ENCODE results near the gene TNIK. TPM values are rescaled to one million over a fixed set of nuclear protein-coding genes. Genes with fewer than 3 reads are reported as not detected.

Gene TNIK
- total RNA-seq, 6 donors from 2014 or later, result 23.2 to 74.4 (median 38.3) TPM

DNA sequence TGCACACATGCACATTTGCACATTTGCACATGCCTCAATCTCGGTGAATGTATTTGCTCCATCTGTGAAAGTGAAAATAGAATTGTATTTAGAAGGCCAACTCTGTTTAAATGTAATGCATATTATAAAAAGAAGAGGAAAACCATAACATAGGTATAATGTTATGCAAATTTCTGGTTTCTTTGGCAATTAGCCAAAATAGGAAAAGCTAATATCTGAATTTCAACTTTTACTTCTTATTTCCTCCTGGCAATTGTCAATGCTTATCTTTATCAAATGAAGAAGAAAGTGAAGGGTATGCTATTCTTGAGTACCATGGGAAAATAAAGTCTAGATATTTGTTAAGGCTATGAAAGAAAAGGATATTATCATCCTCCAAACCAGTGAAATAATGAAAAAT, 357.0 kb downstream of the TNIK start:
- Histone ChIP-seq H3K36me3 (peaks cover 0 to 6% (median 1%) of the 10 kb centered on the region in 4 donors), H3K9me3 (no peaks in the 10 kb centered on the region), H3K27me3 (no peaks in the 10 kb centered on the region), H3K4me3 (no peak overlapping the region), H3K27ac (no peak overlapping the region), H3K4me1 (no peaks in the 10 kb centered on the region)
- DNase-seq, result no peak
- no peak for TF ChIP-seq CTCF (IDR thresholded peaks at IDR 0.05)
- no peak for TF ChIP-seq POLR2AphosphoS5 (IDR thresholded peaks at IDR 0.05)
- TF ChIP-seq POLR2A (IDR thresholded peaks at IDR 0.05), result no peak
- TF ChIP-seq EP300 (IDR thresholded peaks at IDR 0.05), result no peak
- WGBS, 2 donors, result 88 to 91% methylated on average over 1 of the region's 1 CpG
- ATAC-seq (ENCODE audit: low FRiP score in 2 of 2), result no peak

GRCh38 chr3:171101982-171102641, 358.1 kb downstream of the TNIK start:
- no peaks in the 10 kb centered on the region for H3K9me3 ChIP-seq
- H3K27me3 ChIP-seq, result no peaks in the 10 kb centered on the region
- H3K27ac ChIP-seq, result no peak overlapping the region
- H3K36me3 ChIP-seq, result peaks cover 0 to 6% (median 1%) of the 10 kb centered on the region in 4 donors
- TF ChIP-seq POLR2A (IDR thresholded peaks at IDR 0.05), result no peak
- no peak for TF ChIP-seq EP300 (IDR thresholded peaks at IDR 0.05)
- TF ChIP-seq POLR2AphosphoS5 (IDR thresholded peaks at IDR 0.05), result no peak
- TF ChIP-seq CTCF (IDR thresholded peaks at IDR 0.05), result no peak
- no peak for DNase-seq
- no peaks in the 10 kb centered on the region for H3K4me1 ChIP-seq
- WGBS, 2 donors, result 93 to 97% methylated on average over 2 of the region's 2 CpGs
- no peak for ATAC-seq (ENCODE audit: low FRiP score in 2 of 2)
- H3K4me3 ChIP-seq, result no peak overlapping the region

DNA sequence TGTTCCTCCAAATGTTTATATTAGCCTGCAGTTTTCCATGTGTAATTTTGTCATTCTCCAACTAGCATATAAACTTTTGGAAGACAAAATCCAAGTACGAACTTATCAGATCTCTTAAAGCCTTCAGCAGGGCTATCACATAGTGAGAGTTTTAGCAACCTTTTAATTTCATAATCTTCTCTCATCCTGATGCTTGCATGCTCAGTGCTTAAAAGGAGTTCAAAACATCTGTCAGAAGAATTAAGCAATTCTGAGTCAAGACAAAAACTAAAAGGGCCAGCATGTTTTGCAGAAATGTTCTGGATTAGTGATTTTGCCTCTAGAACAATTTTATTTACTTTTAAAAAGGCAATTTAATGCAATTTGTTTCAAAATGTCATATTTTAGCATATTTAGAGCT, 360.3 kb downstream of the TNIK start:
- Histone ChIP-seq H3K4me3 (no peak overlapping the region), H3K9me3 (no peaks in the 10 kb centered on the region), H3K27ac (no peak overlapping the region), H3K4me1 (no peaks in the 10 kb centered on the region), H3K27me3 (no peaks in the 10 kb centered on the region), H3K36me3 (peaks cover 0 to 6% (median 0%) of the 10 kb centered on the region in 4 donors)
- WGBS, 2 donors, result 67 to 76% methylated on average over 1 of the region's 1 CpG
- TF ChIP-seq POLR2A (IDR thresholded peaks at IDR 0.05), result no peak
- no peak for TF ChIP-seq POLR2AphosphoS5 (IDR thresholded peaks at IDR 0.05)
- TF ChIP-seq EP300 (IDR thresholded peaks at IDR 0.05), result no peak
- no peak for TF ChIP-seq CTCF (IDR thresholded peaks at IDR 0.05)
- DNase-seq (no peak), ATAC-seq (ENCODE audit: low FRiP score in 2 of 2) (no peak)

DNA sequence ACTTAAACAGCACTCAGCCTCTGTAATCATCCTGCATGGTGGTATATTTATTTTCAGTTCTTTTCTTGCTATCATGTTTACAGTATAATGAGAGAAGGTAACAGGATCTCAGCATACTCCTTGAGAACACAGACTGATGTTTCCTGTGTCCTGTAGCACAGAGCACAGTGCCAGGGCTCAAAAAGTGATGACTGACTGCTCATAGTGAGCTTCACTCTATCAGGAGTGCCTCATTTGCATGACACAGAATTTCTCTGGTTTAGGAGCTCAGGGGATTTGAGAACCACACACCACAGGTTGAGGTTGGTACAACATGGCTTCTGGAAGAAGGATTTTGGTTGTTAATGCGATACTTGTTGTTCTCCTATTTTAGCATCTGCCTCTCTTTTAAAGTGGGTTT, 365.1 kb downstream of the TNIK start:
- H3K27ac ChIP-seq, result no peak overlapping the region
- WGBS, 2 donors, result 97 to 100% methylated on average over 1 of the region's 1 CpG
- no peaks in the 10 kb centered on the region for H3K27me3 ChIP-seq
- peaks cover 0 to 6% (median under 1%) of the 10 kb centered on the region in 4 donors for H3K4me1 ChIP-seq
- TF ChIP-seq EP300 (IDR thresholded peaks at IDR 0.05), result no peak
- no peak for TF ChIP-seq POLR2A (IDR thresholded peaks at IDR 0.05)
- no peak for TF ChIP-seq CTCF (IDR thresholded peaks at IDR 0.05)
- no peak for TF ChIP-seq POLR2AphosphoS5 (IDR thresholded peaks at IDR 0.05)
- ATAC-seq (ENCODE audit: low FRiP score in 2 of 2) (no peak), DNase-seq (no peak)
- H3K9me3 ChIP-seq, result no peaks in the 10 kb centered on the region
- no peaks in the 10 kb centered on the region for H3K36me3 ChIP-seq
- no peak overlapping the region for H3K4me3 ChIP-seq

- no peak for ATAC-seq (ENCODE audit: low FRiP score in 2 of 2)
- no peak for TF ChIP-seq CTCF (IDR thresholded peaks at IDR 0.05)
- TF ChIP-seq POLR2AphosphoS5 (IDR thresholded peaks at IDR 0.05), result no peak
- no peak for TF ChIP-seq POLR2A (IDR thresholded peaks at IDR 0.05)
- no peak for TF ChIP-seq EP300 (IDR thresholded peaks at IDR 0.05)
- Histone ChIP-seq H3K9me3 (no peaks in the 10 kb centered on the region), H3K36me3 (no peaks in the 10 kb centered on the region), H3K4me3 (no peak overlapping the region), H3K4me1 (peaks cover 0 to 6% (median 2%) of the 10 kb centered on the region in 4 donors), H3K27ac (no peak overlapping the region), H3K27me3 (no peaks in the 10 kb centered on the region)
- DNase-seq, result no peak
- 100% methylated on average over 3 of the region's 3 CpGs for WGBS, 2 donors
Measured at GRCh38 chr3:171094411-171094810, 365.8 kb downstream of the TNIK start.

Data from upper lobe of left lung (tissue), 6 donors.